Measurements from ENCODE around the gene NCOA3. TPM values are rescaled to one million over a fixed set of nuclear protein-coding genes. Genes with fewer than 3 reads are reported as not detected.

Gene NCOA3
- total RNA-seq, 1 donor from 2014 or later: 45.9 TPM

DNA sequence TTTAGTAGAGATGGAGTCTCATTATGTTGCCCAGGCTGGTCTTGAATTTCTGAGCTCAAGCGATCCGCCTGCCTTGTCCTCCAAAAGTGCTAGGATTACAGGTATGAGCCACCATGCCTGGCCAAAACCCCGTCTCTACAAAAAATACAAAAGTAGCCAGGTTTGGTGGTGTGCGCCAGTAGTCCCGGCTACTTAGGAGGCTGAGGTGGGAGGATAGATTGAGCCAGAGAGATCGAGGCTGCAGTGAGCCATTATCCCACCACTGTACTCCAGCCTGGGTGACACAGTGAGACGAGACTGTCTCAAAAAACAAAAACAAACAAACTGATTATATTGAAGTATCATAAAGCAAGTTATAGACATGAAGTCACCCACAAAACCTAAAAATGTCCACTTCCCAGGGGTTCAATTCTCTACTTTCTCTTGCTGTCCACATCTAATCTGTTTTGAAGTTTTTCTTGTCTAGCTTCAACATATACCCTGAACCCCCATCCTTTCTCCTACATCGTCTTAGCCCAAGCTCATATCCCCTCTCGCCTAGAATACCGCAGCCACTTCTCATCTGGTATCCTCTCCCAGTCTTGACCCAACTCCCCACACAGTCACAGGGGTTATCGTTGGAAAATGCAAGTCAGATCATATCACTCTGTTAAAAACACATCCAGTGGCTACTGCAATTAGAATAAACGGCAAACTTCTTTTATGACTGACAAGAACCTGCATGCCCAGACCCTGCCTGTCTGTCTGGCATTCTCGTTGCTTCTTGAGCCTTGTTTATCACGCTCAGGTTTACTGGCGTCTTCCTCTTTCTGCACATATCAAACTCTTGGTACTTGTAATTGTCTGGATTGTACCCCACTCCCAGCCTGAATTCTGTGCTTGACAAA lies 20.1 kb upstream of the NCOA3 start:
- Mint-ChIP-seq H3K4me1 (peaks cover 6% of the 10 kb centered on the region), H3K4me3 (no peak overlapping the region)

DNA sequence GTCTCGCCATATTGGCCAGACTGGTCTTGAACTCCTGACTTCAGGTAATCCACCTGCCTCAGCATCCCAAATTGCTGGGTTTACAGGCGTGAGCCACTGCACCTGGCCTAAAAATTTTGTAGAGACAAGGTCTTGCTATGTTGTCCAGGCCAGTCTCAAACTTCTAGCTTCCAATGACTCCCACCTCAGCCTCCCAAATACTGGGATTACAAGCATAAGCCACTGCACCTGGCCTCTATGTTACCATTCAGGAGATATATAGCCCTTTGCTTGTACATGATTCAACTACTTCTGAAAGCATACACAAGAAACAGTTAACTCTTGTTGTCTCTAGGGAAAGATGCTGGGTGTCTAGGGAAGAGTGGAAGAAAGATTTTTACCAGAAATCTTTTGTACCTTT lies 19.0 kb upstream of the NCOA3 start:
- no peak overlapping the region for H3K4me3 Mint-ChIP-seq
- no peak overlapping the region for H3K27ac Mint-ChIP-seq
- no peak for DNase-seq (ENCODE audit: low spot score in 2 of 2, unreplicated experiment in 2 of 2)
- H3K9me3 Mint-ChIP-seq: no peaks in the 10 kb centered on the region
- TF ChIP-seq, protein P1, sequence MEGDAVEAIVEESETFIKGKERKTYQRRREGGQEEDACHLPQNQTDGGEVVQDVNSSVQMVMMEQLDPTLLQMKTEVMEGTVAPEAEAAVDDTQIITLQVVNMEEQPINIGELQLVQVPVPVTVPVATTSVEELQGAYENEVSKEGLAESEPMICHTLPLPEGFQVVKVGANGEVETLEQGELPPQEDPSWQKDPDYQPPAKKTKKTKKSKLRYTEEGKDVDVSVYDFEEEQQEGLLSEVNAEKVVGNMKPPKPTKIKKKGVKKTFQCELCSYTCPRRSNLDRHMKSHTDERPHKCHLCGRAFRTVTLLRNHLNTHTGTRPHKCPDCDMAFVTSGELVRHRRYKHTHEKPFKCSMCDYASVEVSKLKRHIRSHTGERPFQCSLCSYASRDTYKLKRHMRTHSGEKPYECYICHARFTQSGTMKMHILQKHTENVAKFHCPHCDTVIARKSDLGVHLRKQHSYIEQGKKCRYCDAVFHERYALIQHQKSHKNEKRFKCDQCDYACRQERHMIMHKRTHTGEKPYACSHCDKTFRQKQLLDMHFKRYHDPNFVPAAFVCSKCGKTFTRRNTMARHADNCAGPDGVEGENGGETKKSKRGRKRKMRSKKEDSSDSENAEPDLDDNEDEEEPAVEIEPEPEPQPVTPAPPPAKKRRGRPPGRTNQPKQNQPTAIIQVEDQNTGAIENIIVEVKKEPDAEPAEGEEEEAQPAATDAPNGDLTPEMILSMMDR (IDR thresholded peaks at IDR 0.05; ENCODE audit: unreplicated experiment): no peak
- H3K36me3 Mint-ChIP-seq: no peaks in the 10 kb centered on the region
- peaks cover 15% of the 10 kb centered on the region for H3K4me1 Mint-ChIP-seq
- no peaks in the 10 kb centered on the region for H3K27me3 Mint-ChIP-seq (ENCODE audit: low read depth)

More for the DNA sequence above, 20.1 kb upstream of the NCOA3 start:
- Mint-ChIP-seq H3K36me3 (no peaks in the 10 kb centered on the region), H3K27me3 (ENCODE audit: low read depth) (no peaks in the 10 kb centered on the region), H3K27ac (peak overlapping the region; percentile 13), H3K9me3 (no peaks in the 10 kb centered on the region)
- TF ChIP-seq, protein P1 (IDR thresholded peaks at IDR 0.05; ENCODE audit: unreplicated experiment): no peak
- no peak for DNase-seq (ENCODE audit: low spot score in 2 of 2, unreplicated experiment in 2 of 2)

GRCh38 chr20:47484303-47484702 lies 17.4 kb upstream of the NCOA3 start:
- H3K4me3 Mint-ChIP-seq: no peak overlapping the region
- TF ChIP-seq, protein P1 (IDR thresholded peaks at IDR 0.05; ENCODE audit: unreplicated experiment): no peak
- DNase-seq (ENCODE audit: low spot score in 2 of 2, unreplicated experiment in 2 of 2): no peak

GRCh38 chr20:47487175-47487917 lies 14.3 kb upstream of the NCOA3 start:
- H3K27ac Mint-ChIP-seq: peak overlapping the region; percentile 84
- no peak overlapping the region for H3K4me3 Mint-ChIP-seq
- H3K27me3 Mint-ChIP-seq (ENCODE audit: low read depth): no peaks in the 10 kb centered on the region
- no peaks in the 10 kb centered on the region for H3K9me3 Mint-ChIP-seq
- no peaks in the 10 kb centered on the region for H3K36me3 Mint-ChIP-seq
- H3K4me1 Mint-ChIP-seq: peaks cover 15% of the 10 kb centered on the region
- TF ChIP-seq, protein P1 (IDR thresholded peaks at IDR 0.05; ENCODE audit: unreplicated experiment): no peak
- no peak for DNase-seq (ENCODE audit: low spot score in 2 of 2, unreplicated experiment in 2 of 2)

More at GRCh38 chr20:47484303-47484702, 17.4 kb upstream of the NCOA3 start:
- peaks cover 15% of the 10 kb centered on the region for H3K4me1 Mint-ChIP-seq
- H3K9me3 Mint-ChIP-seq: no peaks in the 10 kb centered on the region
- no peak overlapping the region for H3K27ac Mint-ChIP-seq
- H3K27me3 Mint-ChIP-seq (ENCODE audit: low read depth): no peaks in the 10 kb centered on the region
- no peaks in the 10 kb centered on the region for H3K36me3 Mint-ChIP-seq

DNA sequence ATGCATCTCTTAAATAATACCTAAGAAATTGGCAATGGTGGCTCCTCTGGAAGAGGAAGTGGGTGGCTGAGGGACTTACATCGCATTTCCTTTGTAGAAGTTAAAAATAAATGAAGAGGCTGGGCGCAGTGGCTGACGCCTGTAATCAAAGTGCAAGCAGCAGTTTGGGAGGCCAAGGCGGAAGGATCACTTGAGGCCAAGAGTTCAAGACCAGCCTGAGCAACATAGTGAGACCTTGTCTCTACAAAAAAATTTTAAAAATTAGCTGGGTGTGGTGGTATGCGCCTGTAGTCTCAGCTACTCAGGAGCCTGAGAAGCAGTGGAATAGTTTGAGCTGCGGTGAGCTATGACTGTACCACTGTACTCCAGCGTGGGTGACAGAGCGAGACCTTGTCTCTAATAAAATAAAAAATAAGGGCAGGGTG lies 12.2 kb upstream of the NCOA3 start:
- H3K27me3 Mint-ChIP-seq (ENCODE audit: low read depth): no peaks in the 10 kb centered on the region
- H3K27ac Mint-ChIP-seq: no peak overlapping the region
- no peak for DNase-seq (ENCODE audit: low spot score in 2 of 2, unreplicated experiment in 2 of 2)
- TF ChIP-seq, protein P1 (IDR thresholded peaks at IDR 0.05; ENCODE audit: unreplicated experiment): no peak
- H3K4me3 Mint-ChIP-seq: no peak overlapping the region
- no peaks in the 10 kb centered on the region for H3K9me3 Mint-ChIP-seq
- peaks cover 29% of the 10 kb centered on the region for H3K4me1 Mint-ChIP-seq
- no peaks in the 10 kb centered on the region for H3K36me3 Mint-ChIP-seq
